Calu3 (cell line): Measurements from ENCODE around the gene ST7. TPM values are rescaled to one million over a fixed set of nuclear protein-coding genes. Genes with fewer than 3 reads are reported as not detected.

ENCODE experiments used
- BruUV-seq: library from RNA; stranded (reverse); fragments of 400-500 nt; replicated peaks from 2 replicates; lab custom pipeline; 2021; lab: Mats Ljungman, UMichigan
- CTCF ChIA-PET: fragments of 300-600 bp; sonication (Branson Sonifier 250); formaldehyde crosslinking; loops from one replicate; lab custom pipeline; 2022; ENCODE audit warnings: antibody characterized with exemption; lab: Charles Lee
- DNase-seq: peaks from one replicate; pipeline ENCODE4 v3.0.0; 2022
- H3K27ac Mint-ChIP-seq: one replicate; pipeline ENCODE4 v1.8.0; 2022; ENCODE audit warnings: mixed read lengths; ENCODE audit not compliant: unreplicated experiment
- H3K27me3 Mint-ChIP-seq: one replicate; pipeline ENCODE4 v1.8.0; 2022; ENCODE audit warnings: mixed read lengths; ENCODE audit not compliant: unreplicated experiment
- H3K36me3 Mint-ChIP-seq: one replicate; pipeline ENCODE4 v1.8.0; 2022; ENCODE audit warnings: mild to moderate bottlenecking, moderate library complexity, mixed read lengths; ENCODE audit not compliant: insufficient read depth, unreplicated experiment
- H3K4me1 Mint-ChIP-seq: one replicate; pipeline ENCODE4 v1.8.0; 2022; ENCODE audit warnings: mild to moderate bottlenecking, low read depth, mixed read lengths; ENCODE audit not compliant: unreplicated experiment
- H3K4me3 Mint-ChIP-seq: one replicate; pipeline ENCODE4 v1.8.0; 2022; ENCODE audit warnings: mild to moderate bottlenecking, low read depth, moderate library complexity, mixed read lengths; ENCODE audit not compliant: unreplicated experiment
- H3K9me3 Mint-ChIP-seq: one replicate; pipeline ENCODE4 v1.8.0; 2022; ENCODE audit warnings: low read depth, mixed read lengths; ENCODE audit not compliant: unreplicated experiment
- intact Hi-C: fragments of 100-400 bp; cut with micrococcal nuclease; formaldehyde crosslinking; loops from one replicate; pipeline ENCODE4 v1.10.0; 2022; ENCODE audit not compliant: unreplicated experiment
- total RNA-seq: library from RNA; stranded (reverse); gene quantifications from 2 replicates; pipeline ENCODE4 v1.2.3, GENCODE V29; 2022
- TF ChIP-seq, protein P1 (sequence below): fragments of 200-600 bp; IDR thresholded peaks from one replicate; pipeline ENCODE4 v1.8.0; 2022; ENCODE audit warnings: antibody characterized with exemption; ENCODE audit not compliant: unreplicated experiment

The ST7 gene
- total RNA-seq, 1 experiment from 2014 or later, result 17.7 TPM

DNA sequence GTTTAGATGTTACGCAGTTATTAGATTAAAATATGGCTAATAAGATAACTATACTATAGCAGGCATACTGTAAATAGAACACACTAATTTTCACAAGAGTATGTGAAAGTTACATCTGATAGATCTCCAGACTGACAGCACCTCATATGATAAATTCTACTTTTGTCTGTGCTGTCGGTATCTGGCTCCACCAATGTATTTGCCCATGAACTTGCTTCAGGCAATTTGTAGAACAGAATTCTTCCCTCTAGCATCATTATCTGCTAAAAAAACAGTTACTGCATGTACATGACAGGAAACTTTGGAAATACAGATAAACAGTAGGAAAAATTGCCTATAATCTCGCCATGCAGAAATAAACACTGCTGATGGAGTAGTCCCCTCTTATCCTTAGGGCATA is 231.8 kb downstream of the ST7 start:
- intact Hi-C loops, result no loop called here
- no peaks in the 10 kb centered on the region for H3K9me3 Mint-ChIP-seq
- H3K27ac Mint-ChIP-seq, result no peak overlapping the region
- TF ChIP-seq, protein P1, sequence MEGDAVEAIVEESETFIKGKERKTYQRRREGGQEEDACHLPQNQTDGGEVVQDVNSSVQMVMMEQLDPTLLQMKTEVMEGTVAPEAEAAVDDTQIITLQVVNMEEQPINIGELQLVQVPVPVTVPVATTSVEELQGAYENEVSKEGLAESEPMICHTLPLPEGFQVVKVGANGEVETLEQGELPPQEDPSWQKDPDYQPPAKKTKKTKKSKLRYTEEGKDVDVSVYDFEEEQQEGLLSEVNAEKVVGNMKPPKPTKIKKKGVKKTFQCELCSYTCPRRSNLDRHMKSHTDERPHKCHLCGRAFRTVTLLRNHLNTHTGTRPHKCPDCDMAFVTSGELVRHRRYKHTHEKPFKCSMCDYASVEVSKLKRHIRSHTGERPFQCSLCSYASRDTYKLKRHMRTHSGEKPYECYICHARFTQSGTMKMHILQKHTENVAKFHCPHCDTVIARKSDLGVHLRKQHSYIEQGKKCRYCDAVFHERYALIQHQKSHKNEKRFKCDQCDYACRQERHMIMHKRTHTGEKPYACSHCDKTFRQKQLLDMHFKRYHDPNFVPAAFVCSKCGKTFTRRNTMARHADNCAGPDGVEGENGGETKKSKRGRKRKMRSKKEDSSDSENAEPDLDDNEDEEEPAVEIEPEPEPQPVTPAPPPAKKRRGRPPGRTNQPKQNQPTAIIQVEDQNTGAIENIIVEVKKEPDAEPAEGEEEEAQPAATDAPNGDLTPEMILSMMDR, result no peak
- no peaks in the 10 kb centered on the region for H3K4me1 Mint-ChIP-seq
- BruUV-seq, result no TSS peak
- CTCF ChIA-PET, result no interaction called here
- H3K36me3 Mint-ChIP-seq, result no peaks in the 10 kb centered on the region
- no peak overlapping the region for H3K4me3 Mint-ChIP-seq
- DNase-seq, result no peak
- no peaks in the 10 kb centered on the region for H3K27me3 Mint-ChIP-seq

GRCh38 chr7:117186218-117187010 is 233.1 kb downstream of the ST7 start:
- no TSS peak for BruUV-seq
- Mint-ChIP-seq H3K9me3 (no peaks in the 10 kb centered on the region), H3K4me3 (no peak overlapping the region), H3K4me1 (no peaks in the 10 kb centered on the region), H3K27ac (no peak overlapping the region), H3K27me3 (no peaks in the 10 kb centered on the region), H3K36me3 (no peaks in the 10 kb centered on the region)
- intact Hi-C loops, result no loop called here
- TF ChIP-seq, protein P1, result no peak
- CTCF ChIA-PET, result no interaction called here
- DNase-seq, result no peak

GRCh38 chr7:117188376-117188775 is 235.1 kb downstream of the ST7 start:
- H3K4me3 Mint-ChIP-seq, result no peak overlapping the region

DNA sequence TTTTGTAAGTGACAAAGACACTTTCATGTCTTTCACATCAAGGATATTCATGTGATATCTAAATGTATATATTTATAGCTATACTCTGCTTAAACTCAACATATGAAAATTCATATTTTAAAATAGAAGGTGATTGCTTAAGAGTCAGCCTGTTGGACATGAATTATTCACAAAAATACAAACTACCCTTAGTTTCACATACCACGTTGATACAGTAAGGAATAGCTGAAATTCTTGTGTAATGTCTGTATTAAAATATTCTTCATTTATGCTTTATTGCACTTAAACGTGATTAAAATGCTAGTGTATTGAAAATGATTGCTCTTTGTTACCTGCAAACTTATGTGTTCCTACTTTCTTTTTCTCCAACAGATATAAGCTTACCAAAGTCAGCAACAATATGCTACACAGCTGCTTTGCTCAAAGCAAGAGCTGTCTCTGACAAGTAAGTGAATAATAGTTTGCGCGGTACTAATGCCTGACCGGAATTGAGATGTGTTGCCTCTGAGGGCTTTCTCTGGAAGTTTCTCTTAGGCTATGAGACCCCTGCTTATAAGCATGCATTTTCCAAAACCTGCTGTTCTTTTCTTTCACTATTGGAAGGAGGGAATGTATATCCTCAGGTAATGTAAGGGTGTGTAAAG is 235.8 kb downstream of the ST7 start:
- Mint-ChIP-seq H3K4me3 (no peak overlapping the region), H3K9me3 (no peaks in the 10 kb centered on the region), H3K27ac (no peak overlapping the region), H3K4me1 (no peaks in the 10 kb centered on the region), H3K27me3 (no peaks in the 10 kb centered on the region), H3K36me3 (no peaks in the 10 kb centered on the region)
- intact Hi-C loops, result no loop called here
- BruUV-seq, result no TSS peak
- CTCF ChIA-PET, result interaction anchor here (0.7 kb wide), 1 partner anchor 43 kb away, joined by 3 read pairs; no protein-coding TSS in a partner anchor
- TF ChIP-seq, protein P1, result no peak
- DNase-seq, result no peak

More at GRCh38 chr7:117188376-117188775, 235.1 kb downstream of the ST7 start:
- CTCF ChIA-PET, result interaction anchor here (0.7 kb wide), 1 partner anchor 44 kb away, joined by 3 read pairs; no protein-coding TSS in a partner anchor
- TF ChIP-seq, protein P1, result no peak
- no peak for DNase-seq
- Mint-ChIP-seq H3K4me1 (no peaks in the 10 kb centered on the region), H3K36me3 (no peaks in the 10 kb centered on the region), H3K27me3 (no peaks in the 10 kb centered on the region), H3K27ac (no peak overlapping the region), H3K9me3 (no peaks in the 10 kb centered on the region)
- intact Hi-C loops, result no loop called here
- BruUV-seq, result no TSS peak
